Stomach (tissue), 9 donors: ENCODE results near the gene LRRC49. TPM values are rescaled to one million over a fixed set of nuclear protein-coding genes. Genes with fewer than 3 reads are reported as not detected.
"Not testable (repeated sequence)": the region's sequence is repeated elsewhere in the genome, so short reads cannot be mapped to it uniquely, and the experiment has no call there.

ENCODE experiments used
- DNase-seq, 2 donors: peaks; one replicate each; pipeline versions ENCODE4 v3.0.0 to v3.0.0-alpha.2; 2013 to 2019
- H3K27ac ChIP-seq, 5 donors: fragments of 200-600 bp in 4 of 5; sonication (generic) in 4 of 5; one replicate each; pipeline ENCODE4 v1.5.1; 2013 to 2019; ENCODE audit warnings: mild to moderate bottlenecking in 1 of 5, moderate library complexity in 1 of 5
- H3K27me3 ChIP-seq, 3 donors: fragments of 200-600 bp; sonication (generic); one replicate each; pipeline ENCODE4 v1.5.1; 2017 to 2019; ENCODE audit warnings: mixed run types in 1 of 3
- H3K36me3 ChIP-seq, 4 donors: fragments of 200-600 bp; sonication (generic); 1 replicate in 3 of 4; 2 replicates in 1 of 4; pipeline ENCODE4 v1.5.1; 2016 to 2019
- H3K4me1 ChIP-seq, 4 donors: fragments of 200-600 bp; sonication (generic); one replicate each; pipeline ENCODE4 v1.5.1; 2016 to 2019
- H3K4me3 ChIP-seq, 4 donors: fragments of 200-600 bp; sonication (generic) in 3 of 4; one replicate each; pipeline ENCODE4 v1.5.1; 2016 to 2019; ENCODE audit warnings: mild to moderate bottlenecking in 1 of 4
- H3K9me3 ChIP-seq, 4 donors: fragments of 200-600 bp; sonication (generic); one replicate each; pipeline ENCODE4 v1.5.1; 2016 to 2019
- EP300 ChIP-seq: sonication (generic); formaldehyde crosslinking; IDR thresholded peaks from one replicate; pipeline ENCODE4 v1.6.1; 2017; ENCODE audit warnings: antibody characterized with exemption
- POLR2A ChIP-seq, 4 donors: fragments of 450-650 bp; IDR thresholded peaks; one replicate each; pipeline ENCODE4 v1.6.1; 2016; ENCODE audit warnings: antibody characterized with exemption in 4 of 4, control low read depth in 2 of 4, mild to moderate bottlenecking in 1 of 4, moderate library complexity in 1 of 4
- POLR2AphosphoS5 ChIP-seq, 3 donors: sonication (generic); formaldehyde crosslinking; IDR thresholded peaks; one replicate each; pipeline ENCODE4 v1.6.1; 2016; ENCODE audit warnings: antibody characterized with exemption in 3 of 3
- WGBS, 5 donors: extraction: QIAGEN DNeasy Blood & Tissue Kit in 3 of 5; methylation state at CpG; one replicate each; pipeline versions ENCODE4 v1.1.5 to v1.1.7; 2013 to 2018; 5-methylcytosine and 5-hydroxymethylcytosine counted together
- intact Hi-C: fragments of 100-400 bp; cut with DNase I; formaldehyde crosslinking; loops from one replicate; pipeline ENCODE4 v1.15.1; 2023; ENCODE audit warnings: low total_unique reads
- polyA plus RNA-seq, 3 donors: library from polyadenylated mRNA; stranded (reverse); fragments of 200-250 nt; gene quantifications; one replicate each; pipeline ENCODE4 v1.2.3, GENCODE V29; 2013
- total RNA-seq, 5 donors: library from RNA; depleted of rRNA; stranded (reverse); fragments of >200 nt; gene quantifications; one replicate each; pipeline versions ENCODE4 v1.1.0 to v1.2.3, GENCODE V29; 2014 to 2016
- TF ChIP-seq, protein P1 (sequence below), 7 experiments: fragments of 450-650 bp in 4 of 7; fragments of 200-600 bp in 3 of 7; sonication (generic) in 3 of 7; IDR thresholded peaks; one replicate each; pipeline ENCODE4 v1.5.1; 2016 to 2019; ENCODE audit warnings: antibody characterized with exemption in 7 of 7, control low read depth in 2 of 7, mild to moderate bottlenecking in 1 of 7
- donor health status: healthy with polysubstance abuse.
- donor health status: Bipolar disorder and iron deficiency.
- donor health status: healthy.

The LRRC49 gene
- total and polyA plus RNA-seq, 8 donors: 0.87 to 63.8 (median 7.2) TPM

DNA sequence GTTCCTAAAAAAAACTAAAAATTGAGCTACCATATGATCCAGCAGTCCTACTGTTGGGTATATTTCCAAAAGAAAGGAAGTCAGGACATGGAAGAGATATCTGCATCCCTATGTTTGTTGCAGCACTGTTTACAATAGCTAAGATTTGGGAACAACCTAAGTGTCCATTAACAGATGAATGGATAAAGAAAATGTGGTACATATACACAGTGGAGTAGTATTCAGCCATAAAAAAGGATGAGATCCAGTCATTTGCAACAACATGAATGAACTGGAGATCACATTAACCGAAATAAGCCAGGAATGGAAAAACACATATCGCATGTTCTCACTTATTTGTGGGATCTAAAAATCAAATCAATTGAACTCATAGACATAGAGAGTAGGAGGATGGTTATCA is 29.5 kb downstream of the LRRC49 start:
- Histone ChIP-seq H3K9me3 (no peaks in the 10 kb centered on the region), H3K27ac (no peak overlapping the region), H3K36me3 (peaks cover 0 to 5% (median 0%) of the 10 kb centered on the region in 4 donors), H3K27me3 (no peaks in the 10 kb centered on the region), H3K4me3 (no peak overlapping the region), H3K4me1 (no peaks in the 10 kb centered on the region)
- intact Hi-C loops: no loop called here
- no peak for TF ChIP-seq EP300
- TF ChIP-seq POLR2A (IDR thresholded peaks at IDR 0.05): no peak
- TF ChIP-seq, protein P1, sequence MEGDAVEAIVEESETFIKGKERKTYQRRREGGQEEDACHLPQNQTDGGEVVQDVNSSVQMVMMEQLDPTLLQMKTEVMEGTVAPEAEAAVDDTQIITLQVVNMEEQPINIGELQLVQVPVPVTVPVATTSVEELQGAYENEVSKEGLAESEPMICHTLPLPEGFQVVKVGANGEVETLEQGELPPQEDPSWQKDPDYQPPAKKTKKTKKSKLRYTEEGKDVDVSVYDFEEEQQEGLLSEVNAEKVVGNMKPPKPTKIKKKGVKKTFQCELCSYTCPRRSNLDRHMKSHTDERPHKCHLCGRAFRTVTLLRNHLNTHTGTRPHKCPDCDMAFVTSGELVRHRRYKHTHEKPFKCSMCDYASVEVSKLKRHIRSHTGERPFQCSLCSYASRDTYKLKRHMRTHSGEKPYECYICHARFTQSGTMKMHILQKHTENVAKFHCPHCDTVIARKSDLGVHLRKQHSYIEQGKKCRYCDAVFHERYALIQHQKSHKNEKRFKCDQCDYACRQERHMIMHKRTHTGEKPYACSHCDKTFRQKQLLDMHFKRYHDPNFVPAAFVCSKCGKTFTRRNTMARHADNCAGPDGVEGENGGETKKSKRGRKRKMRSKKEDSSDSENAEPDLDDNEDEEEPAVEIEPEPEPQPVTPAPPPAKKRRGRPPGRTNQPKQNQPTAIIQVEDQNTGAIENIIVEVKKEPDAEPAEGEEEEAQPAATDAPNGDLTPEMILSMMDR (IDR thresholded peaks at IDR 0.05): no peak
- TF ChIP-seq POLR2AphosphoS5 (IDR thresholded peaks at IDR 0.05): no peak
- DNase-seq: no peak
- 96 to 100% (median 97%) methylated on average over 2 of the region's 2 CpGs for WGBS, 5 donors

DNA sequence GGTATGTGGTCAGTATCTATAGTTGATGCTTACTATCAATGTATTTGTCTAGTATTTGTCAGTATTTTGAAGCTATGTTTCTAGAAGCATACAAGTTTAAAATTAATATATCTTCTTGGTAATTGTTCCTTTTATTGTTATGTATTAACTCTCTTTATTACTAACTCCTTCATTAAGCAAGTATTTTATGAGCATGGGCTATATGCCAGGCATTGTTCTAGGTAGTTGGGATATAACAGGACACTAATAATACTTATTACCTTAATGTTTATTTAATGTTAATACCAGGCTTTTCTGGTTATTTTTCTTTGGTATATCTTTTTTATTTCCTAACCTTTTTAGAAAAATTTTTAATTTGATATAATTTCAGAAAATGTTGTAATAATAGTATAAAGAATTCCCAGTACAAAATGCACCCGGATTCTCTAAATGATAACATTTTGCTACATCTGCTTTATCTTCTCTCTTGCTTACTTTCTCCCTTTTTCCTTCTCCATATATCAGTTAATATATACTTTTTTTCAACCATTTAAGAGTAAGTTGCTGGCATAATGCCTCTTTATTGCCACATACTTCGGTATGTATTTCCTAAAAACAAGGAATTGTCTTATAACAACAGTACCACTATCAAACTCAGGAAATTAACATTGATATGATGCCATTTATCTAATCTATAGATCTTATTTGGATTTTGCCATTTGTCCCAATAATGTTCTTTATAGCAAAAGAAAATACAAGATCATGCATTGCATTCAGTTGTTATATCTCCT is 30.9 kb downstream of the LRRC49 start:
- Histone ChIP-seq H3K4me3 (no peak overlapping the region), H3K27me3 (no peaks in the 10 kb centered on the region), H3K36me3 (peaks cover 0 to under 1% (median 0%) of the 10 kb centered on the region in 4 donors), H3K4me1 (no peaks in the 10 kb centered on the region), H3K9me3 (no peaks in the 10 kb centered on the region), H3K27ac (no peak overlapping the region)
- intact Hi-C loops: no loop called here
- WGBS, 5 donors: 75 to 87% (median 80%) methylated on average over 2 of the region's 2 CpGs
- TF ChIP-seq POLR2A (IDR thresholded peaks at IDR 0.05) (no peak), EP300 (no peak)
- TF ChIP-seq, protein P1 (IDR thresholded peaks at IDR 0.05): no peak
- no peak for DNase-seq

DNA sequence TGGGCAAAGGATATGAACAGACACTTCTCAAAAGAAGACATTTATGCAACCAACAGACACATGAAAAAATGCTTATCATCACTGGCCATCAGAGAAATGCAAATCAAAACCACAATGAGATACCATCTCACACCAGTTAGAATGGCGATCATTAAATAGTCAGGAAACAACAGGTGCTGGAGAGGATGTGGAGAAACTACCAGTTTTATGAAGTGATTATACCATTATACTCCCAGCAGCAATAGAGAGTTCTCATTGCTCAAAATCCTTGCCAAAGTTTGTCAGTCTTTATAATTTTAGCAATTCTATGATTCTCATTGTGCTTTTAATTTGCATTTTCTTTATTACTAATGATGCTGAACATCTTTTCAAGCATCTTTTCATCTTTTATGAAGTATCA is 34.3 kb downstream of the LRRC49 start:
- intact Hi-C loops, H3K27ac ChIP-seq: not testable (repeated sequence)
- 74 to 86% (median 77%) methylated on average over 1 of the region's 1 CpG for WGBS, 5 donors

DNA sequence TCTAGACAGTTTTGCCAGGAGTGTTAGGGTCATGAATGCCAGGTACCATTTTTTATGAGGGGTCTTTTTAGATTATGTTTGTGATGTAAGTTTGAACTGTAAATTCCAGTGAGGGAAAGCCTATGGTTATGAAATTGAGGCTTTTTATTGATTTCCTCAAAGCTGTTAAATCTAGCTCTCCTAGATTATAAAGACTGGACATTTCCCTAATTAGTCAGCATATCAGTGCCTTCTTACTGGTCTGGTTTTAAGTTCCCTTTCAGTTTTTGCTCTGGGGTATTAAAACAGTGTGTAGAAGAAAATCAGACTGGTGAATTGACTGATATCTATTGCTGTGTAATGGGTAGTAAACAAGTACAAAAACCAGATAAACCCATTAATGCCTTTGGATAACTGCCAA is 39.2 kb downstream of the LRRC49 start:
- TF ChIP-seq POLR2A (IDR thresholded peaks at IDR 0.05): no peak
- no peak overlapping the region for H3K4me3 ChIP-seq
- H3K27ac ChIP-seq: no peak overlapping the region

More for the DNA sequence above, 34.3 kb downstream of the LRRC49 start:
- H3K4me3 ChIP-seq, DNase-seq, H3K27me3 ChIP-seq, H3K9me3 ChIP-seq, H3K4me1 ChIP-seq, H3K36me3 ChIP-seq: not testable (repeated sequence)

DNA sequence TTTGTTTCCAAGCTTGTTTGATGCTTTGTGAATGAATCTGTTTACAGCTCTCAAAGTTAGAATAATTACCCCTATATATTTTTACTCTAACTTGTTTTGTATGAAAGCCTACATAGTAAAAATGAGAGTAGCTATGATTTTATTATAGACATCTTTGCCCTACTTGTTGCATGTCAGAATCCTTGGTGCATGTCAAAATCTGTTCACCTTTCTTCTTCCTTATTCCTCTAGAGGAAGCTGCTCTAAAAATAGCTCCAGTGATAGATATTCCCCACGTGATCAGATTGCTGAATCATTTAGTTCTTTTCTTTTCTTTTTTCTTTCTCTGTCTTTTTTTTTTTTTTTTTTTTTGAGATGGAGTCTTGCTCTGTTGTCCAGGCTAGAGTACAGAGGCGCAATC is 39.8 kb downstream of the LRRC49 start:
- TF ChIP-seq POLR2A (IDR thresholded peaks at IDR 0.05) (no peak), POLR2AphosphoS5 (IDR thresholded peaks at IDR 0.05) (no peak), EP300 (no peak)
- TF ChIP-seq, protein P1 (IDR thresholded peaks at IDR 0.05): no peak
- Histone ChIP-seq H3K9me3 (no peaks in the 10 kb centered on the region), H3K36me3 (peaks cover 0 to 4% (median 0%) of the 10 kb centered on the region in 4 donors), H3K4me3 (no peak overlapping the region), H3K27me3 (no peaks in the 10 kb centered on the region), H3K27ac (no peak overlapping the region), H3K4me1 (peaks cover 0 to 9% (median 0%) of the 10 kb centered on the region in 4 donors)
- no peak for DNase-seq
- WGBS, 5 donors: 64 to 77% (median 70%) methylated on average over 2 of the region's 2 CpGs
- intact Hi-C loops: no loop called here

More for the DNA sequence above, 39.2 kb downstream of the LRRC49 start:
- Histone ChIP-seq H3K27me3 (no peaks in the 10 kb centered on the region), H3K4me1 (peaks cover 0 to 7% (median 0%) of the 10 kb centered on the region in 4 donors), H3K9me3 (no peaks in the 10 kb centered on the region), H3K36me3 (peaks cover 0 to 4% (median 0%) of the 10 kb centered on the region in 4 donors)
- intact Hi-C loops: no loop called here
- no peak for DNase-seq
